HG02588 (cell line): ENCODE data around the gene CDCA7.
"Not testable (repeated sequence)": the region's sequence is repeated elsewhere in the genome, so short reads cannot be mapped to it uniquely, and the experiment has no call there.

ENCODE experiments used
- ATAC-seq: cut with Tn5 transposase; IDR thresholded peaks from one replicate; pipeline ENCODE4 v1.9.1; 2021; ENCODE audit warnings: mild to moderate bottlenecking, moderate library complexity; ENCODE audit not compliant: unreplicated experiment

Gene CDCA7

DNA sequence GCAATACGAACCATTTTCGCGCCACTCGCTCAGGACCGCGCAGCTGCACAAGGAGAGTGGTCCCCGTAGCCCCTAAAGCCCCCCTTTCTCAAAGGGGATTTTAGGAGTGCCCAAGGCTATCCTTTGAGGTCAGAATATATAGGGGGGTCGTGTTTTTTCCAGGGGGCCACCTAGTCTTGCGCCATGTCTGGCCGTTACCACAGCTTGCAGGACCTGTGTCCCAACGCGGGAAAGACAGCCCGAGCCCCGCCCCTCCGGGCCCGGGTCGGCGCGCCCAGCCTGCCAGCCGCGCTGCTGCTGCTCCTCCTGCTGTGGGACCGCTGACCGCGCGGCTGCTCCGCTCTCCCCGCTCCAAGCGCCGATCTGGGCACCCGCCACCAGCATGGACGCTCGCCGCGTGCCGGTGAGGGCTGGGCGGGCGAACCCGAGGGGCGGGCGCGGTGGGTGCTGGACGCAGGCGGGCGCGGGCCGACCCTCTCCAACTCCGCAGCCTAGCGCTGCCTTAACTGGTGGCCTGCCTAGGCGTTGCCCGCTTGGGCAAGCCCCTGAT lies at the start of gene CDCA7:
TSS of gene CDCA7 (plus strand) at position 291 of the 550 bp plus-strand sequence. CDS start at position 383, 92 bp downstream.
- ATAC-seq, result peak; percentile 49

DNA sequence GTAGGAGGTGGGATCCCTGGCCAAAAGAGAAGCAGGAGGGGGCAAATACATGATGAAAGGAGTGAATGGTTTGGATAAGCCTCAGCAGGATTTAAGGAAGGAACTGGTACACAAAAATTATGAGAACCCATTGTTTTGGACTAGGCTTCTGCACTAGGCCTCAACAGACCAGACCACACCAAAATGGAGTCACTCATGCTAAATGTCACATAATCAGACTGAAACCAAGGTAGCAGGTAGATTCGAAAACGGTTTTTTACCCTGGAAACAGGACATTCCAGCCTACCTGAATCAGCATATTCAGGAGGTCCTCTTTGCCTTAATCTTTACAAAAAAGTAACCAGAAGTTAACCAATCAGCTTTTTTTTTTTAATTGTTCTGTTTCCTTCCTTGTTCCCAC lies 49.4 kb upstream of the CDCA7 start:
- ATAC-seq, result no peak

DNA sequence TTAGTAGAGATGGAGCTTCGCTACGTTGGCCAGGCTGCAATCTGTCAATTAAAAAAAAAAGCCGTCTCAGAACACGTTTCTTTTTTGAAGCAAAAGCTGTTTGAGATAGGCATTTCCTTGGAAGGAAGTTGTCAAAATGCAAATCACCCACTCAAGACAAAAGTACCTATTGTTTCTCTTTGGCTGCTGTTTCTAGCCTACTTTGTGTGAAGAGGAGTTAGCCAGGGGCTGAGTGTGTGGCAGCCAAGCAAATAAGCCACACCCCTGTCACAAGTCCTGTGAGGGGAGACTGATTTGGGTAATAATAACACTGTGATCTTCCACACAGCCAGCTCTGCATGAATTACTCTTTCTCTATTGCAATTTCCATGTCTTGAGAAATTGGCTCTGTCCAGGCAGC lies 47.4 kb upstream of the CDCA7 start:
- ATAC-seq, result peak; percentile 69

DNA sequence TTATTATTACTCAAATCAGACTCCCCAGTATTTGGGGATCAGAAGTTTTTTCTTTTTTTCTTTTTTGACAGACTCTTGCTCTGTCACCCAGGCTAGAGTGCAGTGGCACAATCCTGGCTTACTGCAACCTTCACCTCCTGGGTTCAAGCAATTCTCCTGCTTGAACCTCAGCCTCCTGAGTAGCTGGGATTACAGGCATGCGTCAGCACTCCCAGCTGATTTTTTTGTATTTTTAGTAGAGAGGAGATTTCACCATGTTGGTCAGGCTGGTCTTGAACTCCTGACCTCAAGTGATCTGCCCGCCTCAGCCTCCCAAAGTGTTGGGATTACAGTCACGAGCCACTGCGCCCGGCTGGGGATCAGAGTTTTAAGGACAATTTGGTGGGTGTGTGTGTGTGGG lies 45.3 kb upstream of the CDCA7 start:
- not testable (repeated sequence) for ATAC-seq

DNA sequence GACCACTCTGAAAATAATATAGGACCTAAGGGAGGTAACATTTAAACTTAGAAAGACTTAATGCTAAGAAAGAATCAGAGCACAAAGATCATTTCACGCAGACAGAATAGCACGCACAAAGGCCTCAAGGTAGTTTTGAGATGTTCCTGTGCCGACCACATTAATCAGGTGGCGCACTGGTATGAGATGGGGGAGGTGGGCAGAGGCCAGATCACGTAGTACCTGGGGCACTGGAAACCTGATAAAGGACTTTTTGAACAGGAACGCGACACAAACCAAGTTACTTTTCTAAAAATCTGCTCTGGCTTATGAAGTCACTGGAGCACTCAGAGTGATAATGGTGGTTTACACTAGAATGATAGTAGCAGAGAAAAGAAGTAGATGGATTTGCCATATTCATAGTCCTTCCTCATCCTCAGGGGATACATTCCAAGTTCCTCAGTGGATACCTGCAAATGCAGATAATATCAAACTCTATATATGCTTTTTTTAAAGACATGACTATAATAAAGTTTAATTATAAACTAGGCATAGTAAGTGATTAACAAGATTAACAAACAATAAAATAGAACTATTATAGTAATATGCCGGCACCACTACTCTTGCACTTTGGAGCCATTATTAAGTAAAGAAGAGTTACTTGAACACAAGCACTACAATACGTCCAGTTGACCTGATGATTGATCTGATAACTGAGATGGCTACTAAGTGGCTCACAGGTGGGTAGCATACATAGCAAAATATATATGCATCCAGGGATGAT lies 42.6 kb upstream of the CDCA7 start:
- ATAC-seq, result no peak

DNA sequence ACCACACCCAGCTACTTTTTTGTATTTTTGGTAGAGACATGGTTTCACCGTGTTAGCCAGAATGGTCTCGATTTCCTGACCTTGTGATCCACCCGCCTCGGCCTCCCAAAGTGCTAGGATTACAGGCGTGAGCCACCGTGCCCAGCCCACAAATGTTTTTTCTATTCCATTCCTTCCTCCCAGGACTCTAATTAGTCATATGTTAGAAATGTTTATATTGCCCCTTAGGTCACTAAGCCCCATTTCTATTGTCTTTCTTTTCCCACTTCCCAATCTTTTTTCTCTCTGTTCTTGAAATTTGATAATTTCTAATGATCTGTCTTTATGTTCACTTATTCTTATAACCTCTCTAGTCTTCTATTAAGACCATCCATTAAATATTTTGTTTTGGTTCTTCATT lies 31.3 kb upstream of the CDCA7 start:
- ATAC-seq, result no peak

DNA sequence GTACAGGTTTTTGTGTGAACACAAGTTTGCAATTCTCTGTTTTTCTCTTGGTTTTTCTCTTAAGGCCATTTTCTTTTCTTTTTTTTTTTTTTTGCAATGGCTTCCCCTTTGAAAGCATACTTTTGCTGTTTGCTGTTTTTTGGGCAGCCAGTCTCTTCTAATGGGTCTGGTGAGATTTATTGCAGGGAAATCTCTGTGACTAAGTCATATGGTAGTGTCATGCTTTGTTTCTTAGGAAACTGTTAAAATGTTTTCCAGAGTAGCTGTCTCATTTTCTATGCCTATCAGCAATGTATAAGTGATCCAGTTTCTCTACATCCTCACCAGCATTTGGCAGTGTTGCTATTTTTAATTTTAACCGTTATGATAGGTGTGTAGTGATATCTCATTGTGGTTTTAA lies 27.9 kb upstream of the CDCA7 start:
- no peak for ATAC-seq

DNA sequence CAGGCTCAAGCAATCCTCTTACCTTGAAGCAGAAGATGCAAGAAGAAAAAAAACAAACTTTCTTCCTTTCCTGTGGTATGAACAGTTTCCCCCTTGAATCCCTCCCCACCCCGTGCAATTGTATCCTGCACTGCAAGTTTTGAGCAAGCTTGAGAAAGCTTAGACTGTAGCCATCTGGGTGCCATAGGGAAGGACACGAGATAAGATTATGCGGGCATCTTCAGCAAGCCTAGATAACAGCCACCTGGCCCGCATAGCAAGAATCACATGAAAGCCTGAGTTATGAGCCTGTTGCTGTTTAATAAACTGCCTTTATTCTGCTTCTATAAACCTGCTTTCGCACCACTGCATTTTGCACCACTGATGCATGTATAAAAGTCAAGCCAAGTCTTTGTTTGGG lies 27.3 kb upstream of the CDCA7 start:
- ATAC-seq, result no peak

DNA sequence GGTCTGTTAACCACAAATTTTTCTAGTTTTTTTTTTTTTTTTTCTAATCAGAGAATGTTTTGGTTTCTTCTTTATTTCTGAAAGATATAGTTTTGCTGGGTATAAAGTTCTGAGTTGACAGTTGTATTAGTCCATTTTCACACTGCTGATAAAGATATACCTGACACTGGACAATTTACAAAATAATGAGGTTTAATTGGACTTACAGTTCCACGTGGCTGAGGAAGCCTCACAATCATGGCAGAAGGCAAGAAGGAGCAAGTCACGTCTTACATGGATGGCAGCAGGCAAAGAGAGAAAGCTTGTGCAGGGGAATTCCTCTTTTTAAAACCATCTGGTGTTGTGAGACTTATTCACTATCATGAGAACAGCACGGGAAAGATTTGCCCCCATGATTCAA lies 21.7 kb upstream of the CDCA7 start:
- not testable (repeated sequence) for ATAC-seq

DNA sequence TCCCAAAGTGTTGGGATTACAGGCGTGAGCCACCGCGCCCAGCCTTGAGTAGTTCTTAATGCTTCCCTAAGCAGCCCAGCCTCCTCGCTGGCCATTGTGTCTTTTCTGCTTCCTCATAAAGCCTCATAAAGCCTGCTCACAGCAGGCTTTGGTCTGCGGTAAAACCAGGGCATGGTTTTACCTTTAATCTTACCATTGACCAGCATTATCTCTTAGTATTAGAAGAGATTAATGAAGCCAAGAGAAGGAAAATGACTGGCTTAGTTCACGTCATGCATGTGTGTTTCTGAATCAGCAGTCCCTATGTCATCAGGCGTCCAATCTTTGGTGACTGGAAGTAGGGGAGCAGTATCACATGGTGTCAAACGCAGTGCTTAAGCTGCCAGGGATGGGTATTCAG lies 14.9 kb upstream of the CDCA7 start:
- no peak for ATAC-seq

DNA sequence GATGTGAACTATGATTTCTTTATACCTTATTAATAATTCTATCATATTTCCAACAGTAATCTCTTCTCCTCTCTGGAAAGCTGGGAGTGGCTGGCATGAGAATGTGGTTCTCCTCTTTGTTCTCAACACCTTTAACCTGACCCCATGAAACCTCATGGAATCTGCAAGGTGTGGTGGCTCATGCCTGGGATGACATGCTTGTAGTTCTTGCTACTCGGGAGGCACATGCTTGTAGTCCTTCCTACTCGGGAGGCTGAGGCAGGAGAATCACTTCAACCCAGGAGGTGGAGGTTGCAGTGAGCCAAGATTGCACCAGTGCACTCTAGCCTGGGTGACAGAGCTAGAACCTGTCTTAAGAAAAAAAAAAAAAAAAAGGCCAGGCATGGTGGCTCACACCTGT lies 10.8 kb upstream of the CDCA7 start:
- no peak for ATAC-seq

DNA sequence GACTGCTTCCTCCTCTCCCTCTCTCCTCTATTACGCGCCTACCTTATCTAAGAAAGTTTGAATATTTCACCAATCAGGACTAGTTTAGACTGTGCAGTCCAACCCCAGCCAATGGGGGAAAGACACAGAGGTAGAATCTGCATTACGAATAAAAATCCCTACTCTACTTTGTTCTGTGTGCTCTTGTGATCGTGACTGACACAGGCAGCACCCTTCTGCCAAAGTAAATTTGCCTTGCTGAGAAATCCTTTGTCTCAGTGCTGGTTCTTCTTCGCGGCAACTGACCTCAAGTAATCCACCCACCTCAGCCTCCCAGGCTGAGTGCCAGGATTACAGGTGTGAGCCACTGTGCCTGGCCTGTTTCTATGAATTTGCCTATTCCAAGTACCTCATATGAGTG lies 8.6 kb upstream of the CDCA7 start:
- no peak for ATAC-seq

DNA sequence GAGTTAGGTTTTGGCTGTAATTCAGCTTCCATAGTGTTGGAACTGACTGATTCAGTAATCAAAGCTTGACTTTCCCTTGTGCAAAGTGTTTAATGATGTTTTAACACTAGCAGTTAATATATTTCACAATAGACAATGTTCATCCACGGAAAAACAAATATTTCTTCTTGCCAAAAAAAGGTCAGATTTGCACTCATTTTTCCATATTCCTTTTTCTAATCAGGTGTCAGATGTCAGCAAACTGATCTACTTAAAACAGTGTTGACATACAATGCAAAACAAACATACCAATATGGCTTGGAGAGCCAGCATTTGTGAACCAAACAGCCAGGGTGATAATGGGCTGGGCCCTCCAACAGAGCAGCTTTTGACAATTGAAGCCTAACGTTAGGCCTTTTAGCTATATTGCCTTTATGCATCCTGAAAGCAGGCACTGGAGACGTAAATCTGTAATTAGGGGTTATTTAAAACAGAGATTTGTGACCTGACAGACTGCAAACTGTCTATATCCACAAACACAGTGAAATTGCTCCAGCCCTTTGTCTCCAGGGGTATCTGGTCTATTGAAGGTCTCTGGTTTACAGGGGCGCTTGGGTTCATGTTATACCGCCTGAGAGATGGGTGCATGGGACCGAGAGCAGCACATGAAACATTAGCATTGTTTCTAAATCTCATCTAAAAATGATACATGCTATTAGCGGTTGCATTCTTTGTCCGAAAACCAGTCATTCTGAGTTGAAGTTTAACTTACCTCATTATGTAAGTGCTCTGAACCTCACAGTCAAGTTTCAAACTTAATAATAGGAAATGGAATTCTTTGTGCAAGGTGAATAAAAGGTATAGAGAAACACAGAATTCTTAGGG lies 7.1 kb upstream of the CDCA7 start:
- ATAC-seq, result no peak

DNA sequence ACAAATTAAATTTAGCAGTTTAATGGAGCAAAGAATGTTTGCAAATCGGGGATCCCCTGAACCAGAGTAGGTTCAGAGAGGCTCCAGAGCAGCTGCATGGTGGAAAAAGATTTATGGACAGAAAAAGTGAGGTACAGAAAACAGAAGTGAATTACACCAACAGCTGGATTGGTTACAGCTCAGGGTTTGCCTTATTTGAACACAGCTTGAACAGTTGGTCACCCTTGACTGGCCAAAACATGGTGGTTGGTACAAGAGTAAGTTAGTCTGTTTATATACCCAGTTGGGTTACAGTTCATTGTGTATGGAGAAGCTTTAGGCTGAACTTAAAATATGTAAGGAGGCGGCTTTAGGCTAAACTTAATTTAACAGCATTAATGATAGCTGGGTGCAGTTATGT lies 5.4 kb upstream of the CDCA7 start:
- ATAC-seq, result no peak

DNA sequence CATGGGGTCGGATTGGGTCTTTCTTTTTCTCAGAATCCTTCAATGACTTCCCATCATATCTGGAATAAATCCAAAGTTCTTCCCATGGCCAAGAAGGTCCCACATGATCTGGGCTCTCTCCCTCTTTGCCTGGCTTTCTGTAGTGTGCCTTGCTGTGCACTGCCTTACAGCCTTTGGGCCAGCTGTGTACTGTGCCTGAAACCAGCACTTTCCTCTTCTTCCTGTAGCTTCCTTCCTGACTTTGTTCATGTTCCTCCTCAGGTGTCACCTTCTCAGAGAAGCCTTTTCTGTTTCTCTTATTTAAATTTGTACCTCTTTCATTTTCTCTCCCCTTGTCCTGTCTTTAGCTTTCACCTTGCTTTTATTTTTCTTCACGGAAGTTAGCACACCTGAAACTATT lies 4.3 kb upstream of the CDCA7 start:
- ATAC-seq, result no peak

DNA sequence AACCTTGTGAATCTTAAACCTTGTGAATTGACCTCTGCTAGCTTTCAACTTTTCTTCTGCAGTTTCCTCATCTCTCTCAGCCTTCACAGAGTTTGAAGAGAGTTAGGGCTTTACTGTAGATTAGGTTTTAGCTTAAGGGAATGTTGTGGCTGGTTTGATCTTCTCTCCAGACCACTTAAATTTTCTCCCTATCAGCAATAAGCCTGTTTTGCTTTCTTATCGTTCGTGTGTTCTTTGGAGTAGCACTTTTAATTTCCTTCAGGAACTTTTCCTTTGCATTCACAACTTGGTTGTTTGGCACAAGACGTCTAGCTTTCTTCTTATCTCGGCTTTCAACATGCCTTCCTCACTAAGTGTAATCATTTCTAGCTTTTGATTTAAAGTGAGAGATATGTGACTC lies 2.8 kb upstream of the CDCA7 start:
- no peak for ATAC-seq

DNA sequence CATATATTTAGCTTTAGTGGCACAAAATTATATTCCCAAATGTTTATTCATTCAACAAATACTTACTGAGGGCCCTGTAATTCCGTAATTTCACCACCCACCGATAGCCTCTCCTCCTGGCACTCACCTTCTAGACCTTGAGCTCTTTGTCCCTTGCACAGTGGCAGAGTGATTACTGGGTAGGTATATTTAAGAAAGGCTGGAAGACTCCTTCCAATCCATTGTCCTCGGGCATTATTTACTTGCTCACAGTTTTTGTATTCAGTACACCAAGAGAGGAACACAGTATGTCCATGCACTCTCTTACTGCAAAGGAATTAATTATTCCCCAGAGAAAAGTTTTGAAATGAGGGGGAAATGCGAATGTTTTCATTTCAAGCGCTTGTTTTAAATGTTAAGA lies 1.1 kb upstream of the CDCA7 start:
- ATAC-seq, result no peak

DNA sequence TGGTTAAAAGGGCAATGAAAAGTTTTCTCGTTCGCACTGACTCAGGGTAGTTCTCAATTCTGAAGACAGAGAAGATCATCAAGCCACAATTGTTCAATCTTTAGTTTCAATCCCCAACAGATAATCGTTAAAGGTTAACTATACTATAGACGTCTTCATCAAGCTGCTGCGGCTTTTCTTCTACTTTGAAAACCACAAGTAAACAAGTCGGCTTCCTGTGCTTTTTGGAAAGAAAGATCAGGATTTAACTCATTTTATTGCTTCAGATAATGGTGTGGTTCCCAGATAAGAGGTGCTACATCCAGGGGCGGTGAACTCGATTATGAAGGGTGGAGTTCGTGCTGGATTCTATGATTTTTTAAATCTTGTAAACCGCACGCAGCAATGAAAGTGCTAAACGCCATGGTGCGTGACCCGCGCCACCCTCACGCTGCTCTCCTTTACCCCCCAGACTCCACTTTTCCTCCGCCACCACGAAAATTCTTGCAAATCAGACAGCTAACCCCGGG lies 545 bp upstream of the CDCA7 start:
- no peak for ATAC-seq

DNA sequence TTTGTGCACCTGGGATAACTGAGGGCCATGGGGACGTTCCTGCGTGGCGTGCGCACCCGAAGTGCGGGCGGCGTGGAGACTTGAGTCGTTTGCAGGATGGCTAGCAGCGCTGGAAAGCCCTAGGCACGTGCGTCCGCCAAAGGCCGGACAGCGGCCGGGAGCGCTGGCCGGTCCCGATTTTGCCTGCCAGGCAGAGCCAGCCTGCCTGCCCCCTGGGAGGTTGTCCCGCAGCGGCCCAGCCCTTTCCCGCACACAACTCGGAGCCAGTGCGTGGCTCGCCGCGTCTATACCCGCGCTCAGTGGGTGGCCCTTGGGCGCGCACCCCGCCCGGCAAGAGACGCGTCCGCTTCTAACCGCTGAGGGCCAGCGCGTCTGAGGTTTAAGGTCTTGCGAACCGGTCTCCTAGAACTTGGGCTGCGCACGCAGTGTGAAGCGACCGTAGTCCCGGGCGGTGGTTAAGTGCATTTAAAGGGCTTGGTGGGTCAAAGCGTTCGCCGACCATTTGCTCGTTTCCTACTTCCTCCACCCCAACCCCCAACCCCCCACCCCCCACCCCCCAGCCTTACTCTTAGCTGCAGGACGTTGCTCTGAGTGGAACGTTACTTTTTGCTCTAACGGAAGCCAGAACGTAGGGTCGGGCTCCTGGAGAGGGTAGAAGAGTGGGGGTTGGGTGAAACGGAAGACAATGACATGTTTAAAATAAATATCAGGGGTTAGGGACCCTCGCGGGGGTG lies 627 bp downstream of the CDCA7 start:
- peak; percentile 28 for ATAC-seq

DNA sequence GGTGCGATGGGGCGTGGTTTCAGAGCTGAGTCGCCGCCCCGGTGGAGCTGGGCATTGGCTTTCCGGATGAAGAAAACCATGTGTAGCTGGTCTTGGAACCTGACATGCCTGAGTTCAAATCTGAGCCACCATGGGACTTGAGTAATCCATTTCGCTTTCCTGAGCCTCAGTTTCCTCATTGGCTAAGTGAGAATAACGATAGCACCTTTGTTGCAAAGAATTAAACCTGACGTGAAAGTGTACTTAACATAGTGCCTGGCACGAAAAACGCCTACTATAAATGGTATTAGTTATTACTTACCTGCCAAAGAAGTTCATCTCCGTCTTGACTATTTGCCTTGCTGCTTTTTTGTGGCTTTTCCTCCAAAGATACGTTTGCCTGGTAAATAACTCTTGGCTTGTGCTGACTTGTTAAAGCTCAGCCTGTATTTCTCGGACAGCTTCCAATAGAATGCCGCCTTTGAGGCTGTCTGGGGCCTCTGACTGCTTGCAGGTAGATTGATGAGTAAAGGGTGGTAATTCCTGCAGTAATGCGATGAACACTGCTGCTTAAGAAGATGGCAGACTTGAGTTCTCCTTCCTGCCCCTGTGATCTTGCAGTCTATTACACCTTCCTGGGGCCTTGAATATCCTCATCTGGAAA lies 1.3 kb downstream of the CDCA7 start:
- no peak for ATAC-seq

DNA sequence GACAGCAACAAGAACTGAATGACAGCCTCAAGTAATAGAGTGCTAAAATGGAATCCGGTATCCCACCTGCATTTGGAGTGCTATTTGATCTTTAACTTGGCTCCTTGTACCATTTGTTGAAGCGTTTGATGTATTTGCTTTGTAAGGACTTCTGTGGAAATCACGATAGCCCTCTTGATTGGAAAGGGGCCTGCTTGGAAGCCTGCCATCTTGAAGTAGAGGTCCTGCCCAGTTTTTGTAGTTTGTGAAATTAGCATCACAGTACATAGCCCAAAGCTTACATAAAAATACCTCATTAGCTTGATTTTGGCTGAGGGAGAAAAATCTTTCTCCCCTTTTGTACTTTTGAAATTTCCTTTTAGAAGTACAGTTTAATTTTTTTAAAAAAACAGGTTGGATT lies 2.7 kb downstream of the CDCA7 start:
- ATAC-seq, result no peak
